CD4-positive, CD25-positive, alpha-beta regulatory T cell (primary cell): ENCODE measurements around the gene PTTG1. TPM values are rescaled to one million over a fixed set of nuclear protein-coding genes. Genes with fewer than 3 reads are reported as not detected.
A peak's percentile ranks its signal among the peaks of the same experiment; 100 is the strongest.

ENCODE experiments used
- ATAC-seq, 2 donors: fragments of 150-1000 bp; cut with Tn5 transposase; one replicate each; pipeline ENCODE4 v1.10.0; 2021; ENCODE audit warnings: low read depth in 2 of 2, moderate number of reproducible peaks in 2 of 2, moderate library complexity in 1 of 2
- DNase-seq, 3 donors: peaks; one replicate each; pipeline versions ENCODE4 v3.0.0 to v3.0.0-alpha.2; 2012 to 2022; ENCODE audit warnings: mixed read lengths in 1 of 3
- H3K27ac ChIP-seq: one replicate; pipeline ENCODE4 v1.7.0; 2013; ENCODE audit warnings: mild to moderate bottlenecking, low read length; ENCODE audit not compliant: insufficient read depth, poor library complexity, severe bottlenecking
- H3K27me3 ChIP-seq: one replicate; pipeline ENCODE4 v1.7.0; 2013; ENCODE audit warnings: low read length; ENCODE audit not compliant: control insufficient read depth, insufficient read depth
- H3K36me3 ChIP-seq: one replicate; pipeline ENCODE4 v1.7.0; 2013; ENCODE audit warnings: mild to moderate bottlenecking, low read length, moderate library complexity; ENCODE audit not compliant: control insufficient read depth, insufficient read depth
- H3K4me1 ChIP-seq: 2 replicates; pipeline ENCODE4 v1.7.0; 2013; ENCODE audit warnings: mild to moderate bottlenecking, low read length; ENCODE audit not compliant: insufficient read depth, control insufficient read depth, poor library complexity, severe bottlenecking
- H3K4me3 ChIP-seq: one replicate; pipeline ENCODE4 v1.7.0; 2013; ENCODE audit warnings: low read depth, mild to moderate bottlenecking, low read length, moderate library complexity
- H3K9me3 ChIP-seq, 2 experiments: 1 replicate in 1 of 2; 2 replicates in 1 of 2; pipeline ENCODE4 v1.7.0; 2013; ENCODE audit warnings: low read length in 2 of 2, mild to moderate bottlenecking in 1 of 2, moderate library complexity in 1 of 2; ENCODE audit not compliant: control insufficient read depth in 2 of 2
- H3K27ac Mint-ChIP-seq, 3 donors: one replicate each; pipeline ENCODE4 v1.8.0; 2020 to 2022; ENCODE audit warnings: mild to moderate bottlenecking in 3 of 3, mixed read lengths in 3 of 3, moderate library complexity in 2 of 3
- H3K27me3 Mint-ChIP-seq: one replicate; pipeline ENCODE4 v1.8.0; 2022; ENCODE audit warnings: mild to moderate bottlenecking, mixed read lengths
- H3K36me3 Mint-ChIP-seq: one replicate; pipeline ENCODE4 v1.8.0; 2020; ENCODE audit warnings: mixed read lengths
- H3K4me1 Mint-ChIP-seq, 4 donors: one replicate each; pipeline ENCODE4 v1.8.0; 2020 to 2022; ENCODE audit warnings: mixed read lengths in 4 of 4, mild to moderate bottlenecking in 1 of 4
- H3K4me3 Mint-ChIP-seq, 4 donors: one replicate each; pipeline ENCODE4 v1.8.0; 2020 to 2022; ENCODE audit warnings: mild to moderate bottlenecking in 4 of 4, mixed read lengths in 4 of 4, moderate library complexity in 3 of 4
- H3K9me3 Mint-ChIP-seq, 7 donors: one replicate each; pipeline ENCODE4 v1.8.0; 2020 to 2022; ENCODE audit warnings: mixed read lengths in 7 of 7, mild to moderate bottlenecking in 3 of 7, moderate library complexity in 2 of 7
- polyA plus RNA-seq, 4 donors: library from polyadenylated mRNA; unstranded; fragments of 300-500 nt; fragmentation: Illumina TruSeq; gene quantifications; one replicate each; pipeline ENCODE4 v1.2.3, GENCODE V29; 2021
- total RNA-seq: library from RNA; stranded (reverse); gene quantifications from one replicate; pipeline ENCODE4 v1.2.3, GENCODE V29; 2022

PTTG1 gene
- total and polyA plus RNA-seq, 5 donors from 2014 or later: 44.5 to 148 (median 100) TPM

- ATAC-seq (peak; percentile 44 to 54), DNase-seq (peak in 2 of 3 donors; percentile 46 to 56)
- peaks cover 2% of the 10 kb centered on the region for H3K36me3 ChIP-seq
- peak overlapping the region; percentile 99 for H3K4me3 ChIP-seq
- peak overlapping the region; percentile 95 for H3K27ac ChIP-seq
- no peaks in the 10 kb centered on the region for H3K27me3 ChIP-seq
- H3K4me1 ChIP-seq: peaks cover 100% of the 10 kb centered on the region
- H3K4me1 Mint-ChIP-seq: peaks cover 46 to 95% (median 66%) of the 10 kb centered on the region in 4 donors
- no peaks in the 10 kb centered on the region for H3K9me3 ChIP-seq
- H3K27ac Mint-ChIP-seq: peak overlapping the region; percentile 99 to 100 (median 99)
- H3K27me3 Mint-ChIP-seq: no peaks in the 10 kb centered on the region
- peak overlapping the region; percentile 86 to 100 (median 91) for H3K4me3 Mint-ChIP-seq
- H3K36me3 Mint-ChIP-seq: peaks cover 39% of the 10 kb centered on the region
- no peaks in the 10 kb centered on the region for H3K9me3 Mint-ChIP-seq
These were observed 55.8 kb downstream of the PTTG1 start for GRCh38 chr5:160477266-160477970.

- peaks cover 98% of the 10 kb centered on the region for H3K4me1 ChIP-seq
These were observed 56.5 kb downstream of the PTTG1 start for GRCh38 chr5:160478163-160478562.

More at GRCh38 chr5:160478163-160478562, 56.5 kb downstream of the PTTG1 start:
- peaks cover 53 to 95% (median 69%) of the 10 kb centered on the region in 4 donors for H3K4me1 Mint-ChIP-seq
- no peak for ATAC-seq
- peaks cover 39% of the 10 kb centered on the region for H3K36me3 Mint-ChIP-seq
- H3K27me3 Mint-ChIP-seq: no peaks in the 10 kb centered on the region
- Histone ChIP-seq H3K27me3 (no peaks in the 10 kb centered on the region), H3K36me3 (peaks cover 2% of the 10 kb centered on the region), H3K27ac (peak overlapping the region; percentile 95), H3K4me3 (peak overlapping the region; percentile 99), H3K9me3 (no peaks in the 10 kb centered on the region)
- H3K4me3 Mint-ChIP-seq: peak overlapping the region; percentile 86 to 100 (median 91)
- no peaks in the 10 kb centered on the region for H3K9me3 Mint-ChIP-seq
- peak overlapping the region; percentile 99 to 100 (median 99) for H3K27ac Mint-ChIP-seq
- no peak for DNase-seq

Other genes with a start within 250 kb of the PTTG1 start
- gene FABP6, start 192.3 kb upstream of the PTTG1 start, total RNA-seq: not detected
- gene FABP6, start 192.3 kb upstream of the PTTG1 start, polyA plus RNA-seq: not detected
- gene CCNJL, start 109.3 kb upstream of the PTTG1 start, total RNA-seq: not detected
- gene CCNJL, start 109.3 kb upstream of the PTTG1 start, polyA plus RNA-seq: not detected
- gene C1QTNF2, start 51.2 kb upstream of the PTTG1 start, total RNA-seq: not detected
- gene C1QTNF2, start 51.2 kb upstream of the PTTG1 start, polyA plus RNA-seq: not detected
- gene FAM200C, start 21.8 kb upstream of the PTTG1 start, total RNA-seq: not detected
- under 1 TPM; 0.17 to 0.37 (median 0.35) TPM for gene FAM200C, start 21.8 kb upstream of the PTTG1 start, polyA plus RNA-seq
- 106 TPM for gene SLU7, start 2.8 kb upstream of the PTTG1 start, total RNA-seq
- 100 to 1,000 TPM in 2 of 4 donors, 10 to 100 TPM in 2; 69.8 to 115 (median 93.3) TPM for gene SLU7, start 2.8 kb upstream of the PTTG1 start, polyA plus RNA-seq